Kidney (tissue), 14 donors: ENCODE data around the gene CELA2A. TPM values are rescaled to one million over a fixed set of nuclear protein-coding genes. Genes with fewer than 3 reads are reported as not detected.

Source experiments
- DNase-seq, 5 donors: peaks; one replicate each; pipeline ENCODE4 v3.0.0-alpha.2; 2013 to 2020
- FAIRE-seq: peaks from 2 replicates; lab custom pipeline; 2012; peaks lifted over from hg19 to GRCh38; lab: Jason Lieb, UNC
- H3K27ac ChIP-seq, 2 donors: one replicate each; pipeline ENCODE4 v1.7.0; 2013; ENCODE audit warnings: low read depth in 2 of 2, low read length in 2 of 2, inconsistent platforms in 1 of 2
- H3K27me3 ChIP-seq: one replicate; pipeline ENCODE4 v1.7.1; 2013; ENCODE audit warnings: low read length, inconsistent platforms; ENCODE audit not compliant: control insufficient read depth, insufficient read depth
- H3K36me3 ChIP-seq, 3 donors: one replicate each; pipeline versions ENCODE4 v1.7.0 to v1.7.1; 2013; ENCODE audit warnings: low read length in 3 of 3, control low read depth in 1 of 3, inconsistent platforms in 1 of 3; ENCODE audit not compliant: insufficient read depth in 3 of 3, control insufficient read depth in 2 of 3
- H3K4me1 ChIP-seq, 3 donors: one replicate each; pipeline versions ENCODE4 v1.7.0 to v1.7.1; 2013; ENCODE audit warnings: low read length in 3 of 3, inconsistent platforms in 1 of 3, low read depth in 1 of 3; ENCODE audit not compliant: control insufficient read depth in 2 of 3, insufficient read depth in 2 of 3
- H3K4me3 ChIP-seq, 3 donors: one replicate each; pipeline versions ENCODE4 v1.7.0 to v1.8.1; 2013; ENCODE audit warnings: low read length in 3 of 3, control low read depth in 1 of 3, inconsistent platforms in 1 of 3
- H3K9ac ChIP-seq, 3 donors: one replicate each; pipeline versions ENCODE4 v1.7.0 to v1.7.1; 2013; ENCODE audit warnings: low read length in 3 of 3, control low read depth in 1 of 3, inconsistent platforms in 1 of 3
- H3K9me3 ChIP-seq, 3 donors: one replicate each; pipeline versions ENCODE4 v1.7.0 to v1.7.1; 2013; ENCODE audit warnings: low read length in 3 of 3, control low read depth in 1 of 3, inconsistent platforms in 1 of 3; ENCODE audit not compliant: control insufficient read depth in 2 of 3, insufficient read depth in 1 of 3
- intact Hi-C: fragments of 100-400 bp; cut with DNase I; formaldehyde crosslinking; loops from one replicate; pipeline ENCODE4 v1.11.1; 2022
- polyA plus RNA-seq: library from polyadenylated mRNA; stranded (reverse); fragments of 350-450 nt; fragmentation: Illumina TruSeq; extraction: RNeasy Lipid Tissue Mini Kit (QIAGEN cat#74804); gene quantifications from one replicate; pipeline ENCODE4 v1.2.3, GENCODE V29; 2014; ENCODE audit warnings: low read depth, low replicate concordance; ENCODE audit not compliant: insufficient read depth
- total RNA-seq: library from RNA; stranded (reverse); fragmentation: NEBNext Ultra II Directional; extraction: Animal tissue kit (Norgen Biotek cat#: 25700); gene quantifications from one replicate; pipeline ENCODE4 v1.2.1, GENCODE V29; 2021
- TF ChIP-seq, protein P1 (sequence below): IDR thresholded peaks from 3 replicates; pipeline ENCODE4 v1.5.1; 2012; ENCODE audit warnings: mild to moderate bottlenecking, moderate library complexity, borderline replicate concordance; ENCODE audit not compliant: insufficient read depth; ENCODE audit errors: extremely low read depth
- donor health status: control.
- donor health status: control.
- donor health status: control.
- donor health status: control.
- donor health status: control.
- donor health status: DM: yes; HTN: yes; CAD: no.
- donor health status: Normal renal cell carcinoma (clear cell type).

The CELA2A gene
- total and polyA plus RNA-seq, 2 donors from 2014 or later: not detected

DNA sequence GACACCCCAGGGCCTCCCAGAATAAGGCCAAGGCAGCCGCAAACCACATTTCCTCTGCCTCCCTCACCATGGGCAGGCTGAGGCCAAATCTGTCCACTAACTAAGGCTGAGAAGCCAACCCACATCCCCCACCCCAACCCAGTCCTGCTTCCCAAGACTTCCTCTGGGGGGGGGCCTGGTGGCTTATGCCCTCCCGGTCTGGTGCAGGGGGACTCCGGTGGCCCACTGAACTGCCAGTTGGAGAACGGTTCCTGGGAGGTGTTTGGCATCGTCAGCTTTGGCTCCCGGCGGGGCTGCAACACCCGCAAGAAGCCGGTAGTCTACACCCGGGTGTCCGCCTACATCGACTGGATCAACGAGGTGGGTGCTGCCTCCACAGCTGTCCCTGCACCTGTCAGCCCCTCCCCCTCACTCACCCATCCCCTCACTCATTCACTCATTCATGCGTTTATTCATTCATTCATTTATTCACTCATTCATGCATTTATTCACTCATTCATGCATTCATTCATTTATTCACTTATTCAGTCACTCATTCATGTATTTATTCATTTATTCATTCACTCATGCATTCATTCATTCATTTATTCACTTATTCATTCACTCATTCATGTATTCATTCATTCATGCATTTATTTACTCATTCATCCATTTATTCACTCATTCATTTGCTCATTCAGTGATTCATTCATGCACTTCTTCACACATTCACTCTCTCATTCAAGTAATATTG lies 11.0 kb upstream of the CELA2A start:
- no peaks in the 10 kb centered on the region for H3K4me1 ChIP-seq
- TF ChIP-seq, protein P1, sequence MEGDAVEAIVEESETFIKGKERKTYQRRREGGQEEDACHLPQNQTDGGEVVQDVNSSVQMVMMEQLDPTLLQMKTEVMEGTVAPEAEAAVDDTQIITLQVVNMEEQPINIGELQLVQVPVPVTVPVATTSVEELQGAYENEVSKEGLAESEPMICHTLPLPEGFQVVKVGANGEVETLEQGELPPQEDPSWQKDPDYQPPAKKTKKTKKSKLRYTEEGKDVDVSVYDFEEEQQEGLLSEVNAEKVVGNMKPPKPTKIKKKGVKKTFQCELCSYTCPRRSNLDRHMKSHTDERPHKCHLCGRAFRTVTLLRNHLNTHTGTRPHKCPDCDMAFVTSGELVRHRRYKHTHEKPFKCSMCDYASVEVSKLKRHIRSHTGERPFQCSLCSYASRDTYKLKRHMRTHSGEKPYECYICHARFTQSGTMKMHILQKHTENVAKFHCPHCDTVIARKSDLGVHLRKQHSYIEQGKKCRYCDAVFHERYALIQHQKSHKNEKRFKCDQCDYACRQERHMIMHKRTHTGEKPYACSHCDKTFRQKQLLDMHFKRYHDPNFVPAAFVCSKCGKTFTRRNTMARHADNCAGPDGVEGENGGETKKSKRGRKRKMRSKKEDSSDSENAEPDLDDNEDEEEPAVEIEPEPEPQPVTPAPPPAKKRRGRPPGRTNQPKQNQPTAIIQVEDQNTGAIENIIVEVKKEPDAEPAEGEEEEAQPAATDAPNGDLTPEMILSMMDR: no peak
- no peaks in the 10 kb centered on the region for H3K9me3 ChIP-seq
- no peak overlapping the region for H3K9ac ChIP-seq
- no peaks in the 10 kb centered on the region for H3K27me3 ChIP-seq
- H3K4me3 ChIP-seq: no peak overlapping the region
- H3K27ac ChIP-seq: no peak overlapping the region
- intact Hi-C loops: no loop called here
- FAIRE-seq (no peak), DNase-seq (no peak)
- H3K36me3 ChIP-seq: no peaks in the 10 kb centered on the region

DNA sequence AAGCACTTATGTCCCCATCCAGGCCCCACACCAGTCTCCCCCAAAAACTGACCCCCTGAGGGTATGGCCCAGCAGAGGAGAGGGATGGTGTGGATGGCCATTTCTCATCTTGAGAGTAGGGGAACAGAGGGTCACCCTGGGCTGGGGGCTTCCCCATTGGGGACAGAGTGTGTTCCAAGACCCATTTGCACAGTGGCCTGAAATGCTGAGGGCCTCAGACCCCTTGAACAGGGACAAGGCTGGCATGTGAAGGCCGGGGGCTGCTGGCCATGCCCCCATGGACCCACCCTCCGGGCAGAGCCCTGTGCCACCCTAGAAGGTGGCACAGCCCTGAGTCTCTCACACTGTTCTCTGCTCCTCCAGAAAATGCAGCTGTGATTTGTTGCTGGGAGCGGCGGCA lies 10.3 kb upstream of the CELA2A start:
- Histone ChIP-seq H3K9ac (no peak overlapping the region), H3K27ac (no peak overlapping the region)
- no peak for FAIRE-seq

DNA sequence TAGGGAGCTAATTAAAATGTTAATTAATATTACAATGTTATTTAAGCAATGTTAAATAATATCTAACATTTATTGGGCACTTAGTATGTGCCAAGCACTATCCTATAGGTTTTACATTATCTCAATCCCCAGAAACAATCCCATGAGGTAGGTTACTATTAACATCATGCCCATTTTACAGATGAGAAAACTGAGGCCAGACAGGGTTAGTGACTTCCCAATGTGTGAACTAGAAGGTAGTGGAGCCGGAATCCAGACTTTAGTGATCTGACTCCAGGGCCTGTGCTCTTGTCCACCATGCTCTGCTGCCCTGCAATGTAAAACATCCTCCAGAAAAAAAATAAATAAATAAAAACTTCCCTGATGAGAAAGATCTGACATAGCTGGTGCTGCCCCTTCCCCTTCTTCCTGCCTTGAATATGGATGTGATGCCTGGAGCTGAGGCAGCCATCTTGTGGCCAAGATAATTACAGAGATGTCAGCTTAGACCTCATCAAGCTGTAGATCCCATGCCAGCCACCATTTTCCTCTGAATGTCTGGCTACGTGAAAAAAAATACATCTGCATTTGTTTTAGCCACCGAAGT lies 7.6 kb upstream of the CELA2A start:
- DNase-seq (no peak), FAIRE-seq (no peak)
- intact Hi-C loops: no loop called here
- Histone ChIP-seq H3K4me3 (no peak overlapping the region), H3K36me3 (no peaks in the 10 kb centered on the region), H3K27me3 (no peaks in the 10 kb centered on the region), H3K27ac (no peak overlapping the region), H3K4me1 (no peaks in the 10 kb centered on the region), H3K9ac (no peak overlapping the region), H3K9me3 (no peaks in the 10 kb centered on the region)
- TF ChIP-seq, protein P1: no peak

More for the DNA sequence above, 10.3 kb upstream of the CELA2A start:
- no peaks in the 10 kb centered on the region for H3K4me1 ChIP-seq
- DNase-seq: no peak
- H3K9me3 ChIP-seq: no peaks in the 10 kb centered on the region
- H3K4me3 ChIP-seq: no peak overlapping the region
- TF ChIP-seq, protein P1: no peak
- intact Hi-C loops: no loop called here
- H3K27me3 ChIP-seq: no peaks in the 10 kb centered on the region
- H3K36me3 ChIP-seq: no peaks in the 10 kb centered on the region
